A673 (cell line): Measurements from ENCODE around the gene AKAP6.
"Not testable (repeated sequence)": the region's sequence is repeated elsewhere in the genome, so short reads cannot be mapped to it uniquely, and the experiment has no call there.

Experiments used
- EZH2 ChIP-seq: fragments of 200-600 bp; sonication (generic); IDR thresholded peaks from 2 replicates; pipeline ENCODE4 v1.6.1; 2017; ENCODE audit warnings: borderline replicate concordance, low read depth, mild to moderate bottlenecking, mixed read lengths, antibody characterized with exemption, low read length; ENCODE audit not compliant: poor library complexity, severe bottlenecking
- TF ChIP-seq, protein P1 (sequence below): fragments of 300-800, 200-600 bp; sonication (generic); conservative IDR thresholded peaks from 2 replicates; pipeline ENCODE4 v1.5.1; 2017; ENCODE audit warnings: low read depth, mild to moderate bottlenecking, antibody characterized with exemption, low read length, moderate library complexity, mixed read lengths

DNA sequence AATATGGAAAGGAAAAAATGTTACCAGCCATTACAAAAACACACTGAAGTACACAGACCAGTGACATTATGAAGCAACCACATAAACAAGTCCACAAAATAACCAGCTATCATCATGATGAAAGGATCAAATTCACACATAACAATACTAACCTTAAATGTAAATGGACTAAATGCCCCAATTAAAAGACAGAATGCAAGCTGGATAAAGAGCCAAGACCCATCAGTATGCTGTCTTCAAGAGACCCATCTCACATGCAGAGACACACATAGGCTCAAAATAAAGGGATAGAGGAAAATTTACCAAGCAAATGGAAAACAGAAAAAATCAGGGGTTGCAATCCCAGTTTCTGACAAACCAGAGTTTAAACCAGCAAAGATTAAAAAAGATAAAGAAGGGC is 463.9 kb downstream of the AKAP6 start:
- TF ChIP-seq, protein P1, sequence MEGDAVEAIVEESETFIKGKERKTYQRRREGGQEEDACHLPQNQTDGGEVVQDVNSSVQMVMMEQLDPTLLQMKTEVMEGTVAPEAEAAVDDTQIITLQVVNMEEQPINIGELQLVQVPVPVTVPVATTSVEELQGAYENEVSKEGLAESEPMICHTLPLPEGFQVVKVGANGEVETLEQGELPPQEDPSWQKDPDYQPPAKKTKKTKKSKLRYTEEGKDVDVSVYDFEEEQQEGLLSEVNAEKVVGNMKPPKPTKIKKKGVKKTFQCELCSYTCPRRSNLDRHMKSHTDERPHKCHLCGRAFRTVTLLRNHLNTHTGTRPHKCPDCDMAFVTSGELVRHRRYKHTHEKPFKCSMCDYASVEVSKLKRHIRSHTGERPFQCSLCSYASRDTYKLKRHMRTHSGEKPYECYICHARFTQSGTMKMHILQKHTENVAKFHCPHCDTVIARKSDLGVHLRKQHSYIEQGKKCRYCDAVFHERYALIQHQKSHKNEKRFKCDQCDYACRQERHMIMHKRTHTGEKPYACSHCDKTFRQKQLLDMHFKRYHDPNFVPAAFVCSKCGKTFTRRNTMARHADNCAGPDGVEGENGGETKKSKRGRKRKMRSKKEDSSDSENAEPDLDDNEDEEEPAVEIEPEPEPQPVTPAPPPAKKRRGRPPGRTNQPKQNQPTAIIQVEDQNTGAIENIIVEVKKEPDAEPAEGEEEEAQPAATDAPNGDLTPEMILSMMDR: not testable (repeated sequence)
- TF ChIP-seq EZH2: not testable (repeated sequence)
